ENCODE measurements around the gene ZNF621. TPM values are rescaled to one million over a fixed set of nuclear protein-coding genes. Genes with fewer than 3 reads are reported as not detected.
"Not testable (repeated sequence)": the region's sequence is repeated elsewhere in the genome, so short reads cannot be mapped to it uniquely, and the experiment has no call there.

The ZNF621 gene
- total RNA-seq, 4 donors from 2014 or later = 10.9 to 28.3 (median 18.6) TPM

GRCh38 chr3:40532252-40532651 lies 7.5 kb downstream of the ZNF621 start:
- peaks cover 19 to 100% of the 10 kb centered on the region in 2 donors for H3K36me3 ChIP-seq
- TF ChIP-seq EP300 (IDR thresholded peaks at IDR 0.05) = no peak
- no peak overlapping the region for H3K4me3 ChIP-seq
- peaks cover 0 to 4% (median 0%) of the 10 kb centered on the region in 3 donors for H3K4me1 ChIP-seq
- ATAC-seq = no peak
- peaks cover 0 to 27% (median 0%) of the 10 kb centered on the region in 3 donors for H3K9me3 ChIP-seq
- H3K27ac ChIP-seq = no peak overlapping the region
- WGBS, 2 donors (ENCODE audit: low coverage in 1 of 2) = 96 to 97% methylated on average over 5 of the region's 5 CpGs
- H3K27me3 ChIP-seq = no peaks in the 10 kb centered on the region

GRCh38 chr3:40534283-40534682 lies 9.5 kb downstream of the ZNF621 start:
- ATAC-seq = no peak
- Histone ChIP-seq H3K9me3 (peaks cover 0 to 41% (median 0%) of the 10 kb centered on the region in 3 donors), H3K36me3 (peaks cover 19 to 97% of the 10 kb centered on the region in 2 donors)

DNA sequence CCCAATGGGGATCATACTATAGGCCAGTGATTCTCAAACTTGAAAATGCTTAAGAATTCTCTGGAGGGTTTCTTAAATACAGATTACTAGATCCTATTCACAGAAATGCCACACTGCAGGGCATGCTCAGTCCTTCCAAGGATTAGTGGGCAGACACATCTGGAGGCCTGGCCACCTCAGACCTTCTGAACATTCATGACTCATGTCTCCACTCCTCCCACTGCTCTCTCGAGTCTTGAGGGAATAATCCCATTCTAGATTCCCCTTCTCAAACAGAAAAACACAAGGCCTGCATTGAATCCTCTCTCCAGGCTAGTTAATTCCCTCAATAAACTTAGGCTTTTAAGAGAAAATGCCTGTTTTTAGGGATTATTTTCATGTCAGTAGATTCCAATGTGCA lies 22.1 kb downstream of the ZNF621 start:
- no peak for TF ChIP-seq POLR2AphosphoS5 (IDR thresholded peaks at IDR 0.05)
- TF ChIP-seq EP300 (IDR thresholded peaks at IDR 0.05) = no peak
- no peak for TF ChIP-seq CTCF (IDR thresholded peaks at IDR 0.05)
- TF ChIP-seq POLR2A (IDR thresholded peaks at IDR 0.05) = no peak
- H3K4me1 ChIP-seq = no peaks in the 10 kb centered on the region
- H3K4me3 ChIP-seq = no peak overlapping the region
- no peaks in the 10 kb centered on the region for H3K27me3 ChIP-seq
- no peaks in the 10 kb centered on the region for H3K36me3 ChIP-seq
- 25 to 50% methylated on average over 1 of the region's 1 CpG for WGBS, 2 donors (ENCODE audit: low coverage in 1 of 2)
- no peak for ATAC-seq
- H3K27ac ChIP-seq = no peak overlapping the region
- no peaks in the 10 kb centered on the region for H3K9me3 ChIP-seq

More at GRCh38 chr3:40534283-40534682, 9.5 kb downstream of the ZNF621 start:
- TF ChIP-seq EP300 (IDR thresholded peaks at IDR 0.05) = no peak
- TF ChIP-seq CTCF (IDR thresholded peaks at IDR 0.05) = no peak
- TF ChIP-seq POLR2AphosphoS5 (IDR thresholded peaks at IDR 0.05) = no peak
- no peak for TF ChIP-seq POLR2A (IDR thresholded peaks at IDR 0.05)
- H3K27ac ChIP-seq = no peak overlapping the region
- H3K4me3 ChIP-seq = no peak overlapping the region
- H3K4me1 ChIP-seq = no peaks in the 10 kb centered on the region
- no peaks in the 10 kb centered on the region for H3K27me3 ChIP-seq

DNA sequence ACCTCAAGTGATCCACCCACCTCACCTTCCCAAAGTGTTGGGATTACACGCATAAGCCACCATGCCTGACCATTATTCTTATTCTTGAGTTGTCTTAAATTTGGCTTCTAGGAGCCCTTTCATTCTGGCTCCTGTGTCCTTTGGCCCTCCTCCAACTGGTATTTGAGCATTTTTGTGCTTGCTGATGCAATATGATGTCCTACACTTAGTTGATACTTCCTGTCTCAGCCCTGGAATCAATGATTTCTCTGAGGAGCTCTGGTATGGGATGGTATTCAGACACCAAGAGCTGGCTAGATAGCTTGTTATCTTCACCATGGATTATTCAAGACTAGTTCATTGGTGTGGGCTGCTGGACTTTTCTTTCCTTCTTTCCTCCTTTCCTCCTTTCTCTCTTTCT lies 25.4 kb downstream of the ZNF621 start:
- ATAC-seq = no peak

GRCh38 chr3:40557575-40558161 lies 32.9 kb downstream of the ZNF621 start:
- no peak overlapping the region for H3K27ac ChIP-seq

More for the DNA sequence above, 25.4 kb downstream of the ZNF621 start:
- WGBS, 2 donors (ENCODE audit: low coverage in 1 of 2) = 100% methylated on average over 1 of the region's 1 CpG
- H3K36me3 ChIP-seq = no peaks in the 10 kb centered on the region
- H3K4me3 ChIP-seq = no peak overlapping the region
- no peak overlapping the region for H3K27ac ChIP-seq
- no peaks in the 10 kb centered on the region for H3K9me3 ChIP-seq
- H3K4me1 ChIP-seq = no peaks in the 10 kb centered on the region
- no peaks in the 10 kb centered on the region for H3K27me3 ChIP-seq
- TF ChIP-seq CTCF (IDR thresholded peaks at IDR 0.05) = no peak
- TF ChIP-seq POLR2A (IDR thresholded peaks at IDR 0.05) = no peak

DNA sequence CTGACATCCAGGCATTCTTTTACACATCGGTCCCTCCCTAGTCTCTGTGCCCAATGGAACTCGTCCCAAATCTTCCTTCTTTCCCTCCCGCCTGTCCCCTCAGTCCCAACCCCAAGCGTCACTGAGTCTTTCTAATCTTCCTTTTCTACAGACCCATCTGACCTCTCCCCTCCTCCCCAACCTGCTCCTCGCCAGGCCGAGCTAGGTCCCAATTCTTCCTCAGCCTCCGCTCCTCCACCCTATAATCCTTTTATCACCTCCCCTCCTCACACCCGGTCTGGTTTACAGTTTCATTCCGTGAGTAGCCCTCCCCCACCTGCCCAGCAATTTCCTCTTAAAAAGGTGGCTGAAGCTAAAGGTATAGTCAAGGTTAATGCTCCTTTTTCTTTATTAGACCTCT lies 37.7 kb downstream of the ZNF621 start:
- not testable (repeated sequence) for H3K36me3 ChIP-seq, H3K4me1 ChIP-seq, H3K27ac ChIP-seq, H3K4me3 ChIP-seq, H3K27me3 ChIP-seq, H3K9me3 ChIP-seq, ATAC-seq
- WGBS, 2 donors (ENCODE audit: low coverage in 1 of 2) = 78 to 93% methylated on average over 3 to 9 of the region's 9 CpGs

More at GRCh38 chr3:40557575-40558161, 32.9 kb downstream of the ZNF621 start:
- Histone ChIP-seq H3K9me3 (no peaks in the 10 kb centered on the region), H3K27me3 (no peaks in the 10 kb centered on the region), H3K4me3 (no peak overlapping the region), H3K4me1 (no peaks in the 10 kb centered on the region), H3K36me3 (no peaks in the 10 kb centered on the region)
- no peak for TF ChIP-seq POLR2A (IDR thresholded peaks at IDR 0.05)
- no peak for TF ChIP-seq POLR2AphosphoS5 (IDR thresholded peaks at IDR 0.05)
- no peak for TF ChIP-seq EP300 (IDR thresholded peaks at IDR 0.05)
- no peak for TF ChIP-seq CTCF (IDR thresholded peaks at IDR 0.05)
- 69 to 76% methylated on average over 6 of the region's 7 CpGs for WGBS, 2 donors (ENCODE audit: low coverage in 1 of 2)
- no peak for ATAC-seq

DNA sequence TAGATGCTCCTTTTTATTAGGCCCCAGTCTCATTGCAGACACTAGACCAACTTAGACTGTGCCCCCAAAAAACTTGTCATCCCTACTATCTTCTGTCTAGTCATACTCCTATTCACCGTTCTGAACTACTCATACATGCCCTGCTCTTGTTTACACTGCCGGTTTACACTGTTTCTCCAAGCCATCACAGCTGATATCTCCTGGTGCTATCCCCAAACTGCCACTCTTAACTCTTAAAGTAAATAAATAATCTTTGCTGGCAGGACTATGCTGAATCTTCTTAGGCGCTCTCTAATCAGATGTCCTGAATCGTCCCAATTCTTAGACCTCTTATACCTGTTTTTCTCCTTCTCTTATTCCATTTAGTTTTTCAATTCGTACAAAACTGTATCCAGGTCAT lies 40.9 kb downstream of the ZNF621 start:
- not testable (repeated sequence) for H3K27me3 ChIP-seq, H3K4me3 ChIP-seq, H3K9me3 ChIP-seq, ATAC-seq, H3K36me3 ChIP-seq, H3K4me1 ChIP-seq, H3K27ac ChIP-seq
- 72 to 88% methylated on average over 5 of the region's 5 CpGs for WGBS, 2 donors (ENCODE audit: low coverage in 1 of 2)
